NB4 (cell line): Measurements from ENCODE around the gene MYRF.

Source experiments
- CTCF ChIP-seq: IDR thresholded peaks from one replicate; pipeline ENCODE4 v1.5.1; 2012; ENCODE audit warnings: low read depth, low read length
- MAX ChIP-seq: IDR thresholded peaks from 2 replicates; pipeline ENCODE4 v1.6.1; 2011; ENCODE audit warnings: low read depth, low read length
- POLR2A ChIP-seq: IDR thresholded peaks from 2 replicates; pipeline ENCODE4 v1.6.1; 2011; ENCODE audit warnings: mild to moderate bottlenecking; ENCODE audit not compliant: insufficient read length; ENCODE audit errors: extremely low read depth

GRCh38 chr11:61739413-61739812, 13.0 kb upstream of the MYRF start:
- TF ChIP-seq POLR2A (no peak), CTCF (no peak), MAX (no peak)
